Measurements from ENCODE around the gene LRRC28.

DNA sequence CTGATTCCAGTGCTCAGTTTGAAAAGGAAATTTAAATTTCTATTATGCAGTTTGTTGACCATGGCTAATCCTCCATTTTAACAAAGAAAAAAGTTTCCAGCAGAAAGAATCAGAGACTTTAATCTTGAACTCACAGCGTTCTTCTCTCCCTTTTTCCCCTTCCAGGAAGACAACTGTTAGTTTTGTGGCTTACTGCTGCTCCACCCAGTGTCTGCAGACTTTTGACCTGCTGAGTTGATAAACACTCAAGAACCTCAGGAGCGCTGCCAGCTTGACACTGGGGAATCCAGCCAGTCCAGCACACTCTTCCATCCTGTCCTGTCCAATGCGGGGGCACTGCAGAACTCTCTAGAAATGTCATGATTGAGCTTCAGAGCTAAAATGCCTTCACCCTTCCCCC lies 134.6 kb downstream of the LRRC28 start:
- TF ChIP-seq, protein P1, sequence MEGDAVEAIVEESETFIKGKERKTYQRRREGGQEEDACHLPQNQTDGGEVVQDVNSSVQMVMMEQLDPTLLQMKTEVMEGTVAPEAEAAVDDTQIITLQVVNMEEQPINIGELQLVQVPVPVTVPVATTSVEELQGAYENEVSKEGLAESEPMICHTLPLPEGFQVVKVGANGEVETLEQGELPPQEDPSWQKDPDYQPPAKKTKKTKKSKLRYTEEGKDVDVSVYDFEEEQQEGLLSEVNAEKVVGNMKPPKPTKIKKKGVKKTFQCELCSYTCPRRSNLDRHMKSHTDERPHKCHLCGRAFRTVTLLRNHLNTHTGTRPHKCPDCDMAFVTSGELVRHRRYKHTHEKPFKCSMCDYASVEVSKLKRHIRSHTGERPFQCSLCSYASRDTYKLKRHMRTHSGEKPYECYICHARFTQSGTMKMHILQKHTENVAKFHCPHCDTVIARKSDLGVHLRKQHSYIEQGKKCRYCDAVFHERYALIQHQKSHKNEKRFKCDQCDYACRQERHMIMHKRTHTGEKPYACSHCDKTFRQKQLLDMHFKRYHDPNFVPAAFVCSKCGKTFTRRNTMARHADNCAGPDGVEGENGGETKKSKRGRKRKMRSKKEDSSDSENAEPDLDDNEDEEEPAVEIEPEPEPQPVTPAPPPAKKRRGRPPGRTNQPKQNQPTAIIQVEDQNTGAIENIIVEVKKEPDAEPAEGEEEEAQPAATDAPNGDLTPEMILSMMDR (IDR thresholded peaks at IDR 0.05) = no peak
- TF ChIP-seq POLR2AphosphoS5 (IDR thresholded peaks at IDR 0.05; ENCODE audit: low read depth, low read length) = no peak
- TF ChIP-seq SIN3A (IDR thresholded peaks at IDR 0.05; ENCODE audit: borderline replicate concordance, insufficient read depth, low read depth, low read length) = no peak
